Liver (tissue), 9 donors: ENCODE results near the gene SMIM1. TPM values are rescaled to one million over a fixed set of nuclear protein-coding genes. Genes with fewer than 3 reads are reported as not detected.

Experiments used
- DNase-seq: peaks from one replicate; pipeline ENCODE4 v3.0.0-alpha.2; 2017; ENCODE audit warnings: low spot score
- H3K27ac ChIP-seq, 2 donors: one replicate each; pipeline ENCODE4 v1.7.0; 2013; ENCODE audit warnings: inconsistent platforms in 2 of 2, low read length in 2 of 2, control low read depth in 1 of 2, low read depth in 1 of 2, mild to moderate bottlenecking in 1 of 2
- H3K27me3 ChIP-seq, 4 donors: one replicate each; pipeline versions ENCODE4 v1.6.1 to v1.7.0; 2013; ENCODE audit warnings: low read length in 3 of 4, inconsistent platforms in 1 of 4, mild to moderate bottlenecking in 1 of 4, moderate library complexity in 1 of 4; ENCODE audit not compliant: control insufficient read depth in 4 of 4, insufficient read depth in 4 of 4
- H3K36me3 ChIP-seq, 4 donors: one replicate each; pipeline versions ENCODE4 v1.6.1 to v1.7.0; 2013; ENCODE audit warnings: low read length in 3 of 4, mild to moderate bottlenecking in 3 of 4, low read depth in 1 of 4, moderate library complexity in 1 of 4; ENCODE audit not compliant: control insufficient read depth in 4 of 4, insufficient read depth in 3 of 4
- H3K4me1 ChIP-seq, 4 donors: one replicate each; pipeline versions ENCODE4 v1.6.1 to v1.7.0; 2013; ENCODE audit warnings: low read length in 3 of 4, mild to moderate bottlenecking in 3 of 4, moderate library complexity in 1 of 4; ENCODE audit not compliant: control insufficient read depth in 4 of 4, insufficient read depth in 4 of 4
- H3K4me3 ChIP-seq, 3 donors: one replicate each; pipeline versions ENCODE4 v1.6.1 to v1.7.0; 2013; ENCODE audit warnings: low read length in 3 of 3, control low read depth in 1 of 3, low read depth in 1 of 3, mild to moderate bottlenecking in 1 of 3
- H3K9ac ChIP-seq, 2 donors: one replicate each; pipeline ENCODE4 v1.7.0; 2013; ENCODE audit warnings: low read length in 2 of 2, mild to moderate bottlenecking in 2 of 2, moderate library complexity in 2 of 2, control low read depth in 1 of 2, low read depth in 1 of 2
- H3K9me3 ChIP-seq, 4 donors: one replicate each; pipeline versions ENCODE4 v1.6.1 to v1.7.0; 2013; ENCODE audit warnings: low read length in 3 of 4; ENCODE audit not compliant: control insufficient read depth in 4 of 4
- ATF3 ChIP-seq: IDR thresholded peaks from 2 replicates; pipeline ENCODE4 v1.6.1; 2016; ENCODE audit warnings: antibody characterized with exemption
- CTCF ChIP-seq: fragments of 150-350 bp; IDR thresholded peaks from 2 replicates; pipeline ENCODE4 v1.5.1; 2017; ENCODE audit warnings: improper control_type of control experiment, low read depth, low read length; ENCODE audit not compliant: missing input control
- EGR1 ChIP-seq, 2 donors: IDR thresholded peaks; 2 replicates each; pipeline ENCODE4 v1.6.1; 2016 to 2018; ENCODE audit warnings: antibody characterized with exemption in 2 of 2, low read depth in 2 of 2
- FOXA1 ChIP-seq: IDR thresholded peaks from 2 replicates; pipeline ENCODE4 v1.6.1; 2016; ENCODE audit warnings: antibody characterized with exemption
- FOXA2 ChIP-seq: IDR thresholded peaks from 2 replicates; pipeline ENCODE4 v1.6.1; 2016; ENCODE audit warnings: antibody characterized with exemption
- GABPA ChIP-seq, 2 donors: IDR thresholded peaks in 1 of 2; conservative IDR thresholded peaks in 1 of 2; 2 replicates each; pipeline ENCODE4 v1.6.1; 2016; ENCODE audit warnings: antibody characterized with exemption in 2 of 2, mild to moderate bottlenecking in 1 of 2, moderate library complexity in 1 of 2
- HNF4A ChIP-seq, 2 donors: conservative IDR thresholded peaks; 2 replicates each; pipeline ENCODE4 v1.6.1; 2016; ENCODE audit warnings: antibody characterized with exemption in 2 of 2, mild to moderate bottlenecking in 2 of 2
- HNF4G ChIP-seq: IDR thresholded peaks from 2 replicates; pipeline ENCODE4 v1.6.1; 2016; ENCODE audit warnings: antibody characterized with exemption
- JUND ChIP-seq, 2 donors: IDR thresholded peaks; 2 replicates each; pipeline ENCODE4 v1.6.1; 2016; ENCODE audit warnings: antibody characterized with exemption in 2 of 2
- MAX ChIP-seq: IDR thresholded peaks from 2 replicates; pipeline ENCODE4 v1.6.1; 2016; ENCODE audit warnings: antibody characterized with exemption
- NR2F2 ChIP-seq: IDR thresholded peaks from 2 replicates; pipeline ENCODE4 v1.6.1; 2016; ENCODE audit warnings: antibody characterized with exemption
- REST ChIP-seq: IDR thresholded peaks from 2 replicates; pipeline ENCODE4 v1.6.1; 2016; ENCODE audit warnings: antibody characterized with exemption, mild to moderate bottlenecking
- RXRA ChIP-seq, 2 donors: IDR thresholded peaks; 2 replicates each; pipeline ENCODE4 v1.6.1; 2017 to 2018; ENCODE audit warnings: antibody characterized with exemption in 2 of 2, mild to moderate bottlenecking in 1 of 2
- SP1 ChIP-seq: IDR thresholded peaks from 2 replicates; pipeline ENCODE4 v1.6.1; 2018; ENCODE audit warnings: antibody characterized with exemption, mild to moderate bottlenecking
- TAF1 ChIP-seq: conservative IDR thresholded peaks from 2 replicates; pipeline ENCODE4 v1.6.1; 2016; ENCODE audit warnings: antibody characterized with exemption, mild to moderate bottlenecking
- YY1 ChIP-seq: IDR thresholded peaks from 2 replicates; pipeline ENCODE4 v1.6.1; 2016; ENCODE audit warnings: antibody characterized with exemption, mild to moderate bottlenecking
- ZBTB33 ChIP-seq: IDR thresholded peaks from 2 replicates; pipeline ENCODE4 v1.6.1; 2016; ENCODE audit warnings: antibody characterized with exemption
- WGBS: extraction: QIAGEN DNeasy Blood & Tissue Kit; methylation state at CpG from one replicate; pipeline ENCODE4 v1.1.7; 2013; 5-methylcytosine and 5-hydroxymethylcytosine counted together
- polyA plus RNA-seq, 2 donors: library from polyadenylated mRNA; stranded (reverse) in 1 of 2; unstranded in 1 of 2; fragments of 200-250 nt in 1 of 2; fragments of >200 nt in 1 of 2; fragmentation: Nextera tagmentation in 1 of 2; extraction: Ambion mirVana in 1 of 2; gene quantifications; one replicate each; pipeline versions ENCODE4 v1.2.1 to v1.2.3, GENCODE V29; 2013 to 2015
- total RNA-seq, 2 donors: library from RNA; depleted of rRNA; stranded (reverse); fragments of >200 nt; gene quantifications; one replicate each; pipeline ENCODE4 v1.2.3, GENCODE V29; 2014
- donor health status: healthy.
- donor health status: healthy.
- donor health status: healthy.
- donor health status: healthy.
- donor health status: healthy.

SMIM1 gene
- total and polyA plus RNA-seq, 4 donors, result 1.8 to 82.9 (median 10.3) TPM

- H3K27me3 ChIP-seq, result no peaks in the 10 kb centered on the region
- 93% methylated on average over 13 of the region's 13 CpGs for WGBS
- peaks cover 4 to 22% (median 10%) of the 10 kb centered on the region in 4 donors for H3K4me1 ChIP-seq
- TF ChIP-seq ZBTB33 (no peak), HNF4A (conservative IDR thresholded peaks at IDR 0.05) (no peak), SP1 (no peak), YY1 (no peak), RXRA (IDR thresholded peaks at IDR 0.05) (no peak), HNF4G (no peak), EGR1 (IDR thresholded peaks at IDR 0.05; ENCODE audit: low read depth in 2 of 2) (no peak), CTCF (no peak), TAF1 (no peak), FOXA1 (no peak), MAX (no peak)
- H3K9ac ChIP-seq, result no peak overlapping the region
- no peak for DNase-seq
- no peaks in the 10 kb centered on the region for H3K9me3 ChIP-seq
- peaks cover 3 to 40% (median 11%) of the 10 kb centered on the region in 4 donors for H3K36me3 ChIP-seq
- no peak overlapping the region for H3K27ac ChIP-seq
- no peak overlapping the region for H3K4me3 ChIP-seq
Measured at GRCh38 chr1:3740752-3741151, 31.8 kb upstream of the SMIM1 start.

GRCh38 chr1:3741566-3742438, 30.7 kb upstream of the SMIM1 start:
- H3K9me3 ChIP-seq, result no peaks in the 10 kb centered on the region
- H3K9ac ChIP-seq, result no peak overlapping the region
- no peak for DNase-seq
- H3K36me3 ChIP-seq, result peaks cover 1 to 32% (median 9%) of the 10 kb centered on the region in 4 donors
- WGBS, result 95% methylated on average over 22 of the region's 22 CpGs
- H3K27me3 ChIP-seq, result no peaks in the 10 kb centered on the region
- no peak overlapping the region for H3K27ac ChIP-seq
- peaks cover 7 to 33% (median 19%) of the 10 kb centered on the region in 4 donors for H3K4me1 ChIP-seq
- H3K4me3 ChIP-seq, result no peak overlapping the region
- TF ChIP-seq FOXA2 (no peak), HNF4G (no peak), HNF4A (conservative IDR thresholded peaks at IDR 0.05) (no peak), ZBTB33 (no peak), MAX (no peak), EGR1 (IDR thresholded peaks at IDR 0.05; ENCODE audit: low read depth in 2 of 2) (no peak), REST (no peak), YY1 (no peak), TAF1 (no peak), JUND (IDR thresholded peaks at IDR 0.05) (no peak), NR2F2 (no peak), ATF3 (no peak), GABPA (IDR thresholded peaks at IDR 0.05 in 1 of 2, conservative IDR thresholded peaks at IDR 0.05 in 1 of 2) (no peak), SP1 (no peak), RXRA (IDR thresholded peaks at IDR 0.05) (no peak)
